SU-DHL-6 (cell line): ENCODE results near the gene OSBP2.

ENCODE experiments used
- H2AFZ ChIP-seq: fragments of 200-600 bp; sonication (generic); 2 replicates; pipeline ENCODE4 v1.6.1; 2014; ENCODE audit warnings: low read depth, mild to moderate bottlenecking, moderate library complexity, mixed read lengths, antibody characterized with exemption, low read length; ENCODE audit not compliant: severe bottlenecking
- H3F3A ChIP-seq: fragments of 200-600 bp; shearing (Covaris generic); 2 replicates; pipeline ENCODE4 v1.6.0; 2016; ENCODE audit warnings: antibody characterized with exemption, mild to moderate bottlenecking; ENCODE audit not compliant: insufficient read depth
- H3K27ac ChIP-seq: fragments of 200-600 bp; sonication (generic); 2 replicates; pipeline ENCODE4 v1.5.1; 2016; ENCODE audit warnings: low read depth, mild to moderate bottlenecking, low read length, moderate library complexity, mixed read lengths
- H3K27me3 ChIP-seq: fragments of 200-600 bp; sonication (generic), shearing (Covaris generic); 2 replicates; pipeline ENCODE4 v1.6.0; 2014; ENCODE audit warnings: mild to moderate bottlenecking, low read length
- H3K36me3 ChIP-seq: fragments of 200-600 bp; sonication (generic); 2 replicates; pipeline ENCODE4 v1.6.1; 2014; ENCODE audit warnings: mild to moderate bottlenecking, low read length, mixed read lengths
- H3K4me2 ChIP-seq: fragments of 300-600, 200-600 bp; shearing (Covaris generic), sonication (generic); 2 replicates; pipeline ENCODE4 v1.6.0; 2014; ENCODE audit warnings: low read length, low read depth, mild to moderate bottlenecking; ENCODE audit not compliant: poor library complexity, severe bottlenecking
- H3K4me3 ChIP-seq: fragments of 200-600 bp; sonication (generic); 2 replicates; pipeline ENCODE4 v1.5.1; 2014; ENCODE audit warnings: antibody characterized with exemption, low read length, mild to moderate bottlenecking, mixed read lengths; ENCODE audit not compliant: insufficient read depth, poor library complexity, severe bottlenecking
- H3K79me2 ChIP-seq: fragments of 200-600 bp; sonication (generic); 2 replicates; pipeline ENCODE4 v1.6.1; 2014; ENCODE audit warnings: mild to moderate bottlenecking, low read length, moderate library complexity; ENCODE audit not compliant: insufficient read depth
- H3K9ac ChIP-seq: fragments of 200-600 bp; sonication (generic); 2 replicates; pipeline ENCODE4 v1.7.0; 2014; ENCODE audit warnings: mild to moderate bottlenecking, low read length
- H3K9me2 ChIP-seq: fragments of 200-600 bp; sonication (generic); replicated peaks from 2 replicates; pipeline ENCODE4 v1.6.1; 2014; ENCODE audit warnings: low read length; ENCODE audit not compliant: insufficient read depth
- H3K9me3 ChIP-seq: fragments of 200-600 bp; sonication (generic); 2 replicates; pipeline ENCODE4 v1.6.1; 2014; ENCODE audit warnings: low read length, mixed read lengths; ENCODE audit not compliant: insufficient read depth
- H4K20me1 ChIP-seq: fragments of 200-600 bp; sonication (generic); 2 replicates; pipeline ENCODE4 v1.6.1; 2014; ENCODE audit warnings: low read depth, mild to moderate bottlenecking, antibody characterized with exemption, low read length, moderate library complexity, mixed read lengths
- EZH2phosphoT487 ChIP-seq: fragments of 200-600 bp; sonication (generic), shearing (Covaris generic); conservative IDR thresholded peaks from 2 replicates; pipeline ENCODE4 v1.6.1; 2018; ENCODE audit warnings: mild to moderate bottlenecking, antibody characterized with exemption, low read length, moderate library complexity, mixed read lengths
- TF ChIP-seq, protein P1 (sequence below): fragments of 200-600 bp; sonication (generic); IDR thresholded peaks from one replicate; pipeline ENCODE4 v1.5.1; 2017; ENCODE audit warnings: antibody characterized with exemption, mild to moderate bottlenecking, low read length, moderate library complexity; ENCODE audit not compliant: insufficient read depth, poor library complexity, severe bottlenecking

Gene OSBP2

DNA sequence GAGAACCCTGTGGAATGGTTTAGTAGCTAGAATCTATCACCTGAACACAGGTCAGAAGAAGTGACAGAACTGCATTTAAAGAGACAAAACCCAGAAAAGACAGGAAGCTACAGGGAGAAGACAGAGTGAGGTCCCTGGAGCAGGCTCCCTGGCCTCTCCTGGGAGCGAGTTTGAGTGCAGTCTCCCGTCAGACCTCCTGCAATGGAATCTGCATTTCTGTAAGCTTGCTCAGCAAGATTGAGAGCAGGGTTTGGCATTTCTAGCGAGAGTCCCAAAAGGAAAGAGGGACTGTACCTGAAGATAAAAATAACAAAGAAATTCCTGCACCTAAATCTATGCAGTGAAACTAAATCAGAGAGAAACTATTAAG, 199.7 kb downstream of the OSBP2 start:
- H3K9me3 ChIP-seq, result no peaks in the 10 kb centered on the region
- H3K9ac ChIP-seq, result no peak overlapping the region
- no peaks in the 10 kb centered on the region for H3K9me2 ChIP-seq
- H3K79me2 ChIP-seq, result no peaks in the 10 kb centered on the region
- H3F3A ChIP-seq, result no peaks in the 10 kb centered on the region
- TF ChIP-seq, protein P1, sequence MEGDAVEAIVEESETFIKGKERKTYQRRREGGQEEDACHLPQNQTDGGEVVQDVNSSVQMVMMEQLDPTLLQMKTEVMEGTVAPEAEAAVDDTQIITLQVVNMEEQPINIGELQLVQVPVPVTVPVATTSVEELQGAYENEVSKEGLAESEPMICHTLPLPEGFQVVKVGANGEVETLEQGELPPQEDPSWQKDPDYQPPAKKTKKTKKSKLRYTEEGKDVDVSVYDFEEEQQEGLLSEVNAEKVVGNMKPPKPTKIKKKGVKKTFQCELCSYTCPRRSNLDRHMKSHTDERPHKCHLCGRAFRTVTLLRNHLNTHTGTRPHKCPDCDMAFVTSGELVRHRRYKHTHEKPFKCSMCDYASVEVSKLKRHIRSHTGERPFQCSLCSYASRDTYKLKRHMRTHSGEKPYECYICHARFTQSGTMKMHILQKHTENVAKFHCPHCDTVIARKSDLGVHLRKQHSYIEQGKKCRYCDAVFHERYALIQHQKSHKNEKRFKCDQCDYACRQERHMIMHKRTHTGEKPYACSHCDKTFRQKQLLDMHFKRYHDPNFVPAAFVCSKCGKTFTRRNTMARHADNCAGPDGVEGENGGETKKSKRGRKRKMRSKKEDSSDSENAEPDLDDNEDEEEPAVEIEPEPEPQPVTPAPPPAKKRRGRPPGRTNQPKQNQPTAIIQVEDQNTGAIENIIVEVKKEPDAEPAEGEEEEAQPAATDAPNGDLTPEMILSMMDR, result no peak
- no peak overlapping the region for H2AFZ ChIP-seq
- no peak overlapping the region for H3K27ac ChIP-seq
- no peaks in the 10 kb centered on the region for H3K36me3 ChIP-seq
- H3K27me3 ChIP-seq, result no peaks in the 10 kb centered on the region
- no peak overlapping the region for H3K4me2 ChIP-seq
- H4K20me1 ChIP-seq, result no peaks in the 10 kb centered on the region
- H3K4me3 ChIP-seq, result no peak overlapping the region

DNA sequence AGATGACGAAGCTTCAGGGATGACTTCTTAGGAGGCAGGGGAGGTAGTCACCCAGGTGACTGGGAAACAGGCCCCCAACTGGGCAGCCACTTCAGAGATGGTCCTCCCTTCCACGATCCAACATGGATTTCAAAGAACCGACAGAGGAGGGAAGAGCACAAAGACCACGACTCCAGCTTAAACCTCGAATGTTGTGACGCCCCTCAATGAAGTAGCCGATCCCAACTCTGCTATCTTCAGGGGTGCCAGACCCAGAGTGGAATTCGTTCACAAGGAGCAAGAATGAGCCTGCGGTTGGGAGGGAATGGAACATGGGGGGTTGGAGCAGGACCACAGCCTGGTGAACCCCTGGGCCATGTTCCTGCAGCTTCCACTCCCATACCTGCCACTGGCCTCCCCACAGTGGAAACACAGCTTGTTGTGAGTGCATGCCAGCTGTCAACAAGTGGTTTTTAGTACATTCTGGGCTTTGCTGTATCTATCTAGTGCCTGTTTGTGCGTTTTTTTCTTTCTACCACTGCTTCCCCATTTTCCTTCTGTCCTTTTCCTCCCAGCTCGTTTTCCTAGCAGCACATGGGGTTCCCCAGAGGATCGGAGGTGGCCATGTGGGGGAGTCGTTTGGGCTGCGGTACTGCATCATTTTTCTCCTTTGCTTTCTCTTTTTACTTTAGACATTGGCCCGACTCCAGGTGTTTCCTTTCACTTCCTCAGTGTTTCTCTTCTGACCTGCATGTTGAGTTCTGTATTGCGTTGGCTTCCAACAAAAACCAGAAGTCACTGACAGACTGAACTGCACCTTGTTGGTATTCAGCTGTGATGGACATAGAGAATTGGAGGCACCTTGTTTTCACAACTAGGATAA, 208.1 kb downstream of the OSBP2 start:
- no peaks in the 10 kb centered on the region for H3K9me3 ChIP-seq
- H3F3A ChIP-seq, result no peaks in the 10 kb centered on the region
- H3K9ac ChIP-seq, result no peak overlapping the region
- no peaks in the 10 kb centered on the region for H3K27me3 ChIP-seq
- H3K4me2 ChIP-seq, result no peak overlapping the region
- no peak overlapping the region for H3K4me3 ChIP-seq
- H3K36me3 ChIP-seq, result no peaks in the 10 kb centered on the region
- no peaks in the 10 kb centered on the region for H3K79me2 ChIP-seq
- no peaks in the 10 kb centered on the region for H4K20me1 ChIP-seq
- no peak for TF ChIP-seq EZH2phosphoT487
- TF ChIP-seq, protein P1, result no peak
- H2AFZ ChIP-seq, result no peak overlapping the region
- no peaks in the 10 kb centered on the region for H3K9me2 ChIP-seq
- H3K27ac ChIP-seq, result no peak overlapping the region

DNA sequence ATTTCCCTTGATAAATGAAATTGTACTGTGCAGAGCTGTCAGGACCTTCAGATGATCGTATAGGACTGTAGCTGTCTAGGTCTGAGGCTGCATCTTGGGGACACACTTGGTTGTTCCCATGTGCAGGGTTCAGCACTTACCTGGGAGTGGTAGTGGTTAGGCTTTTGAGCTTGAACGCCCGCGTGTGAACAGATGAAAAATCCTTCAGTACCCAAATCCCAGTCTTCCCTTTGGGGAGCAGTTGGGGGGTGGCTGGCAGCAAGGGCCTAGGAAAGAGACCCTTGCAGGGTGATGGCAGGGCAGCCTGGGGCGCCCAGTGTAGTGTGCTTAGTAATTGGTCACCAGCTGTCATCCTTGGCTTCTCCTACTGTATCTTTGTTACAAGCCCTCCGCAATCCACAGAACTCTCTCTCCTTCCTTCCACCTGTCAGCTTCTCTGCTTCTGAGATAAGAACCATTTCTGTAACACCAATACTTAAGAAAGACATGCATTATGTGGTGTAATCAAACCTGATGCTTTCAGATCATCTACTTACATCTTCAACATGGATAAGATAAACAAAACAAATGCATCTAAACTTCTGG, 209.3 kb downstream of the OSBP2 start:
- Histone ChIP-seq H3K4me2 (no peak overlapping the region), H2AFZ (no peak overlapping the region), H3K36me3 (no peaks in the 10 kb centered on the region), H3K9ac (no peak overlapping the region), H3K9me2 (no peaks in the 10 kb centered on the region), H3F3A (no peaks in the 10 kb centered on the region), H3K27me3 (no peaks in the 10 kb centered on the region), H3K9me3 (no peaks in the 10 kb centered on the region), H3K4me3 (no peak overlapping the region), H4K20me1 (no peaks in the 10 kb centered on the region), H3K79me2 (no peaks in the 10 kb centered on the region), H3K27ac (no peak overlapping the region)
- TF ChIP-seq EZH2phosphoT487, result no peak
- TF ChIP-seq, protein P1, result no peak
